ENCODE measurements around the gene EVX2. TPM values are rescaled to one million over a fixed set of nuclear protein-coding genes. Genes with fewer than 3 reads are reported as not detected.

Gene EVX2
- total and polyA plus RNA-seq, 8 donors = not detected

DNA sequence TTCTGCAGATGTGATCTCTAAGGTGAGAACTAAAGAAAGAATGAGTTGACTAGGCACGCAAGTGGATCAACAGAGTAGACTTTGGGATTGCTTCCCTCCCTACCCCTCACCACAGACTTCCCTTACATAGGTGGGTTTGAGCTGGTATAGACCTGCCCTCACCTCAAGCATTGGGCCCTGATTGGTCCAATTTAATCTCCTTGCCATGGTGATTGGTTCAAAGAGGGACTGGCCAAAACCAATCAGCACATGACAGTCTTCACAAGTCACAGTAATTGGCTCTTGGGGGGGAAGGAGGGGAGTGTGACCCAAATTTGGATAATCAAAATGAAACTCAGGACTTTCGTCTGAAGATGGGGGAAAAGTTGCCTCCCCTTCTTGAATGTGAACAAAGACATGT lies 45.1 kb downstream of the EVX2 start:
- no peaks in the 10 kb centered on the region for H3K36me3 ChIP-seq
- H3K4me1 ChIP-seq = no peaks in the 10 kb centered on the region
- DNase-seq = no peak
- H3K4me3 ChIP-seq = no peak overlapping the region
- 69 to 84% (median 71%) methylated on average over 2 of the region's 2 CpGs for WGBS, 5 donors
- no peaks in the 10 kb centered on the region for H3K9me3 ChIP-seq
- TF ChIP-seq POLR2AphosphoS5 (IDR thresholded peaks at IDR 0.05) (no peak), EP300 (IDR thresholded peaks at IDR 0.05) (no peak), POLR2A (IDR thresholded peaks at IDR 0.05) (no peak)
- TF ChIP-seq, protein P1, sequence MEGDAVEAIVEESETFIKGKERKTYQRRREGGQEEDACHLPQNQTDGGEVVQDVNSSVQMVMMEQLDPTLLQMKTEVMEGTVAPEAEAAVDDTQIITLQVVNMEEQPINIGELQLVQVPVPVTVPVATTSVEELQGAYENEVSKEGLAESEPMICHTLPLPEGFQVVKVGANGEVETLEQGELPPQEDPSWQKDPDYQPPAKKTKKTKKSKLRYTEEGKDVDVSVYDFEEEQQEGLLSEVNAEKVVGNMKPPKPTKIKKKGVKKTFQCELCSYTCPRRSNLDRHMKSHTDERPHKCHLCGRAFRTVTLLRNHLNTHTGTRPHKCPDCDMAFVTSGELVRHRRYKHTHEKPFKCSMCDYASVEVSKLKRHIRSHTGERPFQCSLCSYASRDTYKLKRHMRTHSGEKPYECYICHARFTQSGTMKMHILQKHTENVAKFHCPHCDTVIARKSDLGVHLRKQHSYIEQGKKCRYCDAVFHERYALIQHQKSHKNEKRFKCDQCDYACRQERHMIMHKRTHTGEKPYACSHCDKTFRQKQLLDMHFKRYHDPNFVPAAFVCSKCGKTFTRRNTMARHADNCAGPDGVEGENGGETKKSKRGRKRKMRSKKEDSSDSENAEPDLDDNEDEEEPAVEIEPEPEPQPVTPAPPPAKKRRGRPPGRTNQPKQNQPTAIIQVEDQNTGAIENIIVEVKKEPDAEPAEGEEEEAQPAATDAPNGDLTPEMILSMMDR (IDR thresholded peaks at IDR 0.05) = no peak
- H3K27ac ChIP-seq = no peak overlapping the region
- H3K27me3 ChIP-seq = peaks cover 0 to 29% (median 0%) of the 10 kb centered on the region in 3 donors
- intact Hi-C loops (cut with DNase I; ENCODE audit: low total_unique reads) = no loop called here

DNA sequence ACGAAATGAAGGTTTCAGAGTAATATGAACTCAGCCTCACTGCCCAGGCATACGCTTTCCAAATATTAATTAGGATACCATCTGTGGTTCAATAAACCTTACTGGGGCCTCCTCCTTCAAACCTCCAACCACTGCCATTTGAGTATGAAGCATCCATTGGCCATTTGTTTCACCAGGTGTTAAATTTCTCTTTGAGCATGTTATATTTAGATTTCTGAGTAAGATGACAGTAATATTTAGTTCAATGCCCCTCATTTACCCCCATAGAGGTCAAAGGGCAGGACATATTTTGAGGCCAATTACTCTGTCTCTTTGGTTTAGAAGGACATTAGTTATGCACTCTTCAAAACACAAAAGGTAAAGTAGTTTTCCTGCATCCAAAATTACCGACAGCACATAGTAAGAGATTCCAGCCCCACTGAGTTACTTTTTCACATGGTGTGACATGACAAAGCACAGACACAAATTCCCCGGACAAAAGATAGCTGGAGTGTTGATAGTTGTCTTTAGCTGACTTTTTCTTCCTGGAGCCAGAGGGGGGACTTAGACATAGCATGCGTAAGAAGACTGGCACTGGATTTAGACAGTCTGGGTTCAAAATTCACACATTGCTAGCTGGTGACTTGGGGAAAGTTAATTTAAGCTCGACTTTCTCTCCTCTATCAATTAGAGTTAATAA lies 48.6 kb downstream of the EVX2 start:
- Histone ChIP-seq H3K27me3 (peaks cover 0 to 15% (median 0%) of the 10 kb centered on the region in 3 donors), H3K4me3 (no peak overlapping the region), H3K4me1 (no peaks in the 10 kb centered on the region), H3K27ac (no peak overlapping the region), H3K36me3 (no peaks in the 10 kb centered on the region), H3K9me3 (no peaks in the 10 kb centered on the region)
- no peak for DNase-seq
- intact Hi-C loops (cut with DNase I; ENCODE audit: low total_unique reads) = no loop called here
- TF ChIP-seq POLR2AphosphoS5 (IDR thresholded peaks at IDR 0.05) (no peak), EP300 (IDR thresholded peaks at IDR 0.05) (no peak), POLR2A (IDR thresholded peaks at IDR 0.05) (no peak)
- TF ChIP-seq, protein P1 (IDR thresholded peaks at IDR 0.05) = no peak
- WGBS, 5 donors = 69 to 84% (median 76%) methylated on average over 6 of the region's 6 CpGs

DNA sequence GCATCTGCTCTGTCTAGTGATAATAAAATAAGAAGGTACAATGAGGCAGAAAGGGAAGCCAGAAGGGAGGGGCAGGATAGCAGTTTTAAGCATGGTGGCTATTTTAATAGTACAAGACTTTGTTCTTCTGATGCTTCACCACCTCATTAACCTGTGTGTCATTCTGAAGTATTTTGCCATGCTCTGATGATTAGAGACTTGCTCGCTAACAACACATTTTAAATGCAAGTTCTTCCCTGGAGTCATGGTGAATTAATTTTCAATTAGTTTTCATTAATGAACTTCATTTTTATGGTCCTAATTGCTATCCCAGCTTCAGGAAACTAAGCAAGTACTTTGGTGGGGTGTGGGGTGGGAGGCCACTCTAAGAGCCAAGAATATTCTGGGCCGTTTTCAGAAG lies 56.0 kb downstream of the EVX2 start:
- no peaks in the 10 kb centered on the region for H3K36me3 ChIP-seq
- H3K27ac ChIP-seq = no peak overlapping the region
- DNase-seq = no peak
- intact Hi-C loops (cut with DNase I; ENCODE audit: low total_unique reads) = no loop called here
- peaks cover 0 to 34% (median 18%) of the 10 kb centered on the region in 3 donors for H3K27me3 ChIP-seq
- H3K9me3 ChIP-seq = no peaks in the 10 kb centered on the region
- no peak overlapping the region for H3K4me3 ChIP-seq
- H3K4me1 ChIP-seq = no peaks in the 10 kb centered on the region
- TF ChIP-seq POLR2AphosphoS5 (IDR thresholded peaks at IDR 0.05) (no peak), EP300 (IDR thresholded peaks at IDR 0.05) (no peak), POLR2A (IDR thresholded peaks at IDR 0.05) (no peak)
- TF ChIP-seq, protein P1 (IDR thresholded peaks at IDR 0.05) = no peak
- WGBS, 5 donors = 60 to 73% (median 66%) methylated on average over 2 of the region's 2 CpGs

Other genes starting within 250 kb of the EVX2 start
- 10 to 100 TPM in 4 of 5 donors, 1 to 10 TPM in 1; 4.9 to 29.0 (median 13.3) TPM for gene LNPK, start 81.7 kb downstream of the EVX2 start, total RNA-seq
- 1 to 10 TPM; 1.8 to 2.7 (median 1.8) TPM for gene LNPK, start 81.7 kb downstream of the EVX2 start, polyA plus RNA-seq
- gene HOXD13, start 8.8 kb upstream of the EVX2 start, total RNA-seq = not detected
- not detected for gene HOXD13, start 8.8 kb upstream of the EVX2 start, polyA plus RNA-seq
- gene HOXD12, start 15.8 kb upstream of the EVX2 start, total RNA-seq = not detected
- not detected for gene HOXD12, start 15.8 kb upstream of the EVX2 start, polyA plus RNA-seq
- not detected for gene HOXD11, start 23.3 kb upstream of the EVX2 start, total RNA-seq
- not detected for gene HOXD11, start 23.3 kb upstream of the EVX2 start, polyA plus RNA-seq
- 1 to 10 TPM in 1 of 5 donors, not detected in 4; 2.6 TPM for gene HOXD10, start 32.8 kb upstream of the EVX2 start, total RNA-seq
- not detected for gene HOXD10, start 32.8 kb upstream of the EVX2 start, polyA plus RNA-seq
- gene HOXD9, start 38.8 kb upstream of the EVX2 start, total RNA-seq = under 1 TPM in 1 of 5 donors, not detected in 4; 0.18 TPM
- gene HOXD9, start 38.8 kb upstream of the EVX2 start, polyA plus RNA-seq = under 1 TPM; 0.31 to 0.76 (median 0.68) TPM
- 10 to 100 TPM in 1 of 5 donors, 1 to 10 TPM in 1, under 1 TPM in 1, not detected in 2; 0.58 to 15.9 (median 5.1) TPM for gene HOXD8, start 45.7 kb upstream of the EVX2 start, total RNA-seq
- 1 to 10 TPM in 2 of 3 donors, under 1 TPM in 1; 0.87 to 1.8 (median 1.7) TPM for gene HOXD8, start 45.7 kb upstream of the EVX2 start, polyA plus RNA-seq
- gene HOXD4, start 67.6 kb upstream of the EVX2 start, total RNA-seq = 1 to 10 TPM in 2 of 5 donors, not detected in 3; 2.4 to 9.6 TPM
- gene HOXD4, start 67.6 kb upstream of the EVX2 start, polyA plus RNA-seq = under 1 TPM in 2 of 3 donors, not detected in 1; 0.25 to 0.75 TPM
- gene HOXD3, start 73.3 kb upstream of the EVX2 start, total RNA-seq = 10 to 100 TPM in 1 of 5 donors, 1 to 10 TPM in 2, not detected in 2; 1.5 to 11.0 (median 2.5) TPM
- gene HOXD3, start 73.3 kb upstream of the EVX2 start, polyA plus RNA-seq = 1 to 10 TPM in 1 of 3 donors, under 1 TPM in 2; 0.44 to 2.7 (median 0.78) TPM
- gene HOXD1, start 104.7 kb upstream of the EVX2 start, total RNA-seq = under 1 TPM in 1 of 5 donors, not detected in 4; 0.18 TPM
- gene HOXD1, start 104.7 kb upstream of the EVX2 start, polyA plus RNA-seq = under 1 TPM in 2 of 3 donors, not detected in 1; 0.12 to 0.23 TPM
- 100 to 1,000 TPM in 2 of 5 donors, 10 to 100 TPM in 3; 12.2 to 150 (median 22.4) TPM for gene MTX2, start 185.5 kb upstream of the EVX2 start, total RNA-seq
- 10 to 100 TPM; 36.2 to 47.9 (median 38.0) TPM for gene MTX2, start 185.5 kb upstream of the EVX2 start, polyA plus RNA-seq

Data from stomach (tissue), 9 donors.